Measurements from ENCODE around the gene RAPGEF4.

- TF ChIP-seq CTCF (IDR thresholded peaks at IDR 0.05) (no peak), POLR2A (IDR thresholded peaks at IDR 0.05) (no peak)
Measured at GRCh38 chr2:172914341-172915008, 178.8 kb downstream of the RAPGEF4 start.

Measured in Peyer's patch (tissue), 4 donors.